CD4-positive, alpha-beta T cell treated with Interleukin-12 subunit alpha and Interleukin-12 subunit beta, for 1 hour (primary cell): Measurements from ENCODE around the gene NMUR1.

Experiments
- DNase-seq: peaks from one replicate; pipeline ENCODE4 v3.0.0-alpha.2; 2020

NMUR1 gene

GRCh38 chr2:231549446-231550239 lies 19.4 kb upstream of the NMUR1 start:
- DNase-seq, result no peak

- DNase-seq, result no peak
Observed at GRCh38 chr2:231548752-231549151, 18.5 kb upstream of the NMUR1 start.

GRCh38 chr2:231547315-231548110 lies 17.3 kb upstream of the NMUR1 start:
- no peak for DNase-seq

GRCh38 chr2:231546014-231546715 lies 15.9 kb upstream of the NMUR1 start:
- no peak for DNase-seq

GRCh38 chr2:231545105-231545902 lies 15.1 kb upstream of the NMUR1 start:
- DNase-seq, result peak; percentile 69

GRCh38 chr2:231542136-231542535 lies 11.9 kb upstream of the NMUR1 start:
- no peak for DNase-seq

DNA sequence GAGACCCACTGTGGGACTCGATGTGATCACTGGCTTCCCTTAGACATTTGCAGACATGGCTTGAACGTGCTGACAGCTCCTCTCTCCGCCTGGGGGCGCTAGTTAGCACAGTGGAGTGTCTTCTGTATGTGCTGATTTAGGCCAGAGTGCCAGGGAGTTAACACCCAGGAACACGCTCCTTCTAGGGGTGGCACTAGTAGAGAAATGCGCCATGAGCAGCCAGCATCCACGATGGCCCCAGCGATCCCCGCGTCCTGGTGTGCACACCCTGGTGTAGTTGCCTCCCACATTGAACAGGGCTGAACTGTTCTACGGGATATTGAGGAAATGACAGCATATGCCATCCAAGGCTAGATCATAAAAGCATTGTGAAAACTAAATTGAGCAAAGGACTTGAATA lies 11.4 kb upstream of the NMUR1 start:
- no peak for DNase-seq

GRCh38 chr2:231539991-231540390 lies 9.7 kb upstream of the NMUR1 start:
- no peak for DNase-seq

GRCh38 chr2:231535961-231536360 lies 5.7 kb upstream of the NMUR1 start:
- no peak for DNase-seq

- no peak for DNase-seq
Observed at GRCh38 chr2:231533777-231534125, 3.5 kb upstream of the NMUR1 start.

DNA sequence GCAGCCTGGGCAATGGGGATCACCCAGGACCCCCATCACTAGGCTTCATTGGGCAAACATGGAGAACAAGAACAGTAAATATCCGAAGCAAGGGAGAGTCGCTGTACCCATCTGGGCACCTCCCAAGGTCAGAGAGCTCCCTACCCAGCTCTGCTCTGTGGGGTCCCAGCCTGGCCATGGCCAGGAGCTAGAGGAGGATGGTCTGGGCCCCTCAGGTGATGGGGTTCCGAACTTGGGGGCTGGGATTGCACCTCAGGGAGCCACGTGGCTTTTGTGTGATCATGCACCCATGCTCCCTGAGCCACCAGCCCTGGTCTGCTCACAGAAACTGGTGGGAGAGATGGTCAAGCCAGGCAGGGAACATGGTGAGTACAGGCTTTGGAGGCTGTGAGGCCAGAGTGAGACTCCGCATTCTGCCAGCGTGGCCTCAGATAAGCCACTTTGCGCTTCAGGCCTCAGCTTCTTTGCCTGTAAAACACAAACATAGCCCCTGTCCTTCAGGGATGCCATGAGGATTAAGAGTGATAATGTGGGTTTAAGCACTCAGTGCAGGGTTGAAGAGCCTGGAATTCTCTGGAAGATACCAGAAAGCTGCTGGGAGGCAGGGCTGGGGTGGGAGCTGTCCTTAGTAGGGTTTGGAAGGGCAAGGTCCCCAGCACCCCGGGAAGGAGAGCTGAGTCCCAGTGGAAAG lies 3.0 kb upstream of the NMUR1 start:
- DNase-seq, result no peak

- no peak for DNase-seq
Observed at GRCh38 chr2:231532756-231533035, 2.5 kb upstream of the NMUR1 start.

DNA sequence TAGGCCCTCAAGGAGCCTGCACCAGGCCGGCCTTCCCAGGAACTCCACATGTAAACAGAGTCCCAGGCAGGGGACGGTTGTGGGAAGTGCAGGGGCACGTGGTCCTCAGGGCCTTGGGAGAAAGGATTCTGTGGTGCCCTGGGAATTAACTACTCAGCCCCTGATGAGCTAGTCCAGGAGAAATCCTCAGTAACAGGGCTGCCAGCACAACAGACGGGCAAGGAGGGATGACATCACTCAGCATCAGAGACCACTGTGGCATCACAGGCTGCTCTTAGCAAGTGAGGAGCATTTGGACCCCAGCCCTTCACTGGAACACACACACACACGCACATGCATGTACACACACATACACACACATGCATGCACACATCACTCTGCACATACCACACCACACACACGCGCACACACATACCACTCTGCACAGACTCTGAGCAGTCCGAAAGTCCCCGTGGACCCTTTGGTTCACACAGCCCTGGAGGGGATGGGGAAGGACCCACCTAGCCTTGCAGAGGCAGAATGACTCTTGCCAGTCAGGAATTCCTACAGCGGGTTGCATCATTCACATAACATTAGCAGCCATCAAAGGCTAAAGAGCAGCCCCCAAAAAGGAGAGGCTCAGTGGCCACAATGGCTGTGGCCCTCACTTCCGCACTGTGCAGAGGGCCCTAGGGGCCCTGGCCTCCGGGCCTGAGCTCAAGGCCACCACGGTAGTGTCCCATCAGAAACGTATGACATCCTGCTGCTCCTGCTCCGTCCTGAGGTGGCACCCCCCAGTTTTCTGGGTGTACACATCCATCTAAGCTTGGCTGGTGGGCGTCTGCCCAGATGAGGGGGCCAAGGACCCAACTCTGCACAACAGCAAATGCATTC lies 1.9 kb upstream of the NMUR1 start:
- DNase-seq, result no peak

DNA sequence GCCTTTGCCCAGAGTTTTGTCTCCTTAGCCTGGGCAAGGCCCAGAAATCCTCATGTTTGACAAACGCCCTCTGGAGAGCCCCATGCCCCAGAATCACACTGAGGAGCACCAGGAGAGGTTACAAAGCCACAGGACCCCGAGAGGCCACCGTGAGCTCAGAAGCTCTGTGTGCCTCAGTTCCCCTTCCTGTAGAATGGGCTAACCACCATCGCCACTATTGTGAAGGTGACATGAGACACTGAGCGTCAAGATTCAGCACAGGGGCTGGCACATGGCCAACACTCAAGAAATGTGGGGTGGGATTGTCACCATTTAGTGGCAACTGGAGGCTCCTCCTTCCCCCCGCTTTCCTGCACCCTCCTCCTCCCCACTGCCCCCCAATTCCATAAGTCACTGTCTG lies 1.2 kb upstream of the NMUR1 start:
- DNase-seq, result no peak

- no peak for DNase-seq
Observed at GRCh38 chr2:231528636-231529030, 1.6 kb downstream of the NMUR1 start.

GRCh38 chr2:231527955-231528635 lies 2.1 kb downstream of the NMUR1 start:
- no peak for DNase-seq

- no peak for DNase-seq
Observed at GRCh38 chr2:231527091-231527395, 3.2 kb downstream of the NMUR1 start.

DNA sequence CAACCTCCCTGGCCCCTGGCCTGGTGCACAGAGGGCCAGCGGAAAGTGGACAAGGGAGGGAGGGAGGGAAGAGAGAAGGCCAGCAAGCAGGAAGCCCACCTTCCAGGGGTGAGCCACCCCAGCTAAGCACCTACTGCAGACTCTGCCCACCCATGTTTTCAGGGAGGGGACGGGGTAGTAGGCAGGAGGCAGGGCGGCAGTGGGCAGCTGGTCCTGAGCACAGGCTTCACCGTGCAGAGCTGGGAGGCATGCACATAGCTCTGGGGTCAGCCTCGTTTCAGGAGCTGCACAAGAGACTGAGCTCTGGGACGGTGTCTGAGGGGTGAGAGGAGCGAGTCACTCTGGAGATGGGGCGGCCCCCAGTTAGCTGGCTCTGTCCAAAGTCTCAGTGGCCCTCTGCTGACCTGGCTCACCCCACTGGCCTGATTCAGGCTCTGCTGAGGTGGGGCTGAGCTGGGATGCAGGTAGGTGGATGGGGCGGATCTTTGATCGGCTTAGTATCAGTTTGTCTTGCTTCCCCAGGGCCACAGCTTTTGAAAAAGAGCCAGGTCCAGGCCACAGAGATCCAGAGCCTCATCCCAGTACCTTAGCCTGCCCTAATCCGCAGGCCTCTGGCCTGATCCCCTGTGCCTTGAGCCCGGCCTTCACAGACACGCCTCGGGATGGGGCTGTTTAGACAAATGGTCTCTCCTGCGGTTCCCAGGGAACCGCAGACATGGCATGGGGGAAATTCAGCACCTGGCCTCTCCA lies 3.7 kb downstream of the NMUR1 start:
- no peak for DNase-seq

DNA sequence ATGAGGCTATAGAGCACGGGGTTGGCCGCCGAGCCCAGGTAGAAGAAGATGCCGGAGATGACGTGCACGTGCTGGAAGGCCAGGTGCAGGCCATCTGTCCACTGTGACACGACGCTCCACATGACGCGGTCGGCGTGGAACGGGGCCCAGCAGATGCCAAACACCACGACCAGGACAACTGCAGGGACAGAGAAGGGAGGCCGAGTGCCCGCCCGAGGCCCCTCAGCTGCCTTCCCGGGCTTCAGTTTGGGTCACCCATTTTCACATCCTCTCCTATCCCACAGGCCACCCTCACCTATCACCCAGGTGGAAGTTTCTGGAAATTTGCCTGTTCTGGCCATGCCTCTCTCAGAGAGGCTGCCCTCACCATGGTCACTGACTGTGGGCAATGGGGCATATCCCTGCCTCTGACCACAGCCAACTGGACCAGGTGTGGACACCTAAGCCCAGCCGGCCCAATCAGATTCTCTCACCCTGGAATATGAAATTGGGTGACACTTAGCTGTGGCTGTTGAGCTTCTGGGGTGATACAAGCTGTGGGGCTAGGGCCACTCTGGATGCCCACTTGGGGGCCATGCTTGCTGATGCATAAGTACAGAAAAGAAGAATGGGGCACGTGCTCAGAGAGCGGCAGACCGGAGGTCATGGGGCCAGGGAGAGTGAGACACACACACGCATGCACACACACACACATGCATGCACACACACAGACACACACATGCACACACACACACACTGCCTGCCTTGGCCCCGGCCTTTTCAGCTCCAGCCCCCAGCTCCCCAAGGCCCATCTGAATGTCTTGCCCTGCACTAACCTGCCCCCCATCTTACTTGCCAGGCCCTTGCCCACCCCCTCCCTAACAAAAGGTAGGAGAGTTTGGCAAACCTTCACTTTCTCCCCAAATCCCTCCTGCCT lies 4.7 kb downstream of the NMUR1 start:
- DNase-seq, result no peak
